ENCODE results near the gene PRKN. TPM values are rescaled to one million over a fixed set of nuclear protein-coding genes. Genes with fewer than 3 reads are reported as not detected.

Gene PRKN
- total RNA-seq, 4 donors from 2014 or later = 5.5 to 17.9 (median 6.8) TPM

DNA sequence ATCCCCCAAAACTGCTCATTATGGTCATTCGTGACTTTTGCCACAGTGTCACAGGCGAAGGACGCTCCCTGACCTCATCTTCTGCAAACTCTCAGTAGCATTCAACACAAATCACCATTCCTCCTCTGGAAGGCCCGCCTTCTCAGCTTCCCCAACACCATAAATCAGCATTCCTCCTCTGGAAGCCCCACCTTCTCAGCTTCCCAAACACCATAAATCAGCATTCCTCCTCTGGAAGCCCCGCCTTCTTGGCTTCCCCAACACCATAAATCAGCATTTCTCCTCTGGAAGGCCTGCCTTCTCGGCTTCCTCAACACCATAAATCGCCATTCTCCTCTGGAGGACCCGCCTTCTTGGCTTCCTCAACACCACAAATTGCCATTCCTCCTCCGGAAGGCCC is 1165.7 kb downstream of the PRKN start:
- no peak overlapping the region for H3K4me3 ChIP-seq
- no peaks in the 10 kb centered on the region for H3K4me1 ChIP-seq
- WGBS, 2 donors = 76 to 81% methylated on average over 9 of the region's 9 CpGs
- DNase-seq (ENCODE audit: low spot score in 2 of 2) = no peak
- H3K27ac ChIP-seq = no peak overlapping the region
- no peaks in the 10 kb centered on the region for H3K27me3 ChIP-seq
- H3K9me3 ChIP-seq = peaks cover 0 to 6% (median 1%) of the 10 kb centered on the region in 4 donors
- no peak for TF ChIP-seq POLR2A (IDR thresholded peaks at IDR 0.05)
- TF ChIP-seq, protein P1, sequence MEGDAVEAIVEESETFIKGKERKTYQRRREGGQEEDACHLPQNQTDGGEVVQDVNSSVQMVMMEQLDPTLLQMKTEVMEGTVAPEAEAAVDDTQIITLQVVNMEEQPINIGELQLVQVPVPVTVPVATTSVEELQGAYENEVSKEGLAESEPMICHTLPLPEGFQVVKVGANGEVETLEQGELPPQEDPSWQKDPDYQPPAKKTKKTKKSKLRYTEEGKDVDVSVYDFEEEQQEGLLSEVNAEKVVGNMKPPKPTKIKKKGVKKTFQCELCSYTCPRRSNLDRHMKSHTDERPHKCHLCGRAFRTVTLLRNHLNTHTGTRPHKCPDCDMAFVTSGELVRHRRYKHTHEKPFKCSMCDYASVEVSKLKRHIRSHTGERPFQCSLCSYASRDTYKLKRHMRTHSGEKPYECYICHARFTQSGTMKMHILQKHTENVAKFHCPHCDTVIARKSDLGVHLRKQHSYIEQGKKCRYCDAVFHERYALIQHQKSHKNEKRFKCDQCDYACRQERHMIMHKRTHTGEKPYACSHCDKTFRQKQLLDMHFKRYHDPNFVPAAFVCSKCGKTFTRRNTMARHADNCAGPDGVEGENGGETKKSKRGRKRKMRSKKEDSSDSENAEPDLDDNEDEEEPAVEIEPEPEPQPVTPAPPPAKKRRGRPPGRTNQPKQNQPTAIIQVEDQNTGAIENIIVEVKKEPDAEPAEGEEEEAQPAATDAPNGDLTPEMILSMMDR (IDR thresholded peaks at IDR 0.05) = no peak
- TF ChIP-seq EP300 (IDR thresholded peaks at IDR 0.05) = no peak
- no peaks in the 10 kb centered on the region for H3K36me3 ChIP-seq

DNA sequence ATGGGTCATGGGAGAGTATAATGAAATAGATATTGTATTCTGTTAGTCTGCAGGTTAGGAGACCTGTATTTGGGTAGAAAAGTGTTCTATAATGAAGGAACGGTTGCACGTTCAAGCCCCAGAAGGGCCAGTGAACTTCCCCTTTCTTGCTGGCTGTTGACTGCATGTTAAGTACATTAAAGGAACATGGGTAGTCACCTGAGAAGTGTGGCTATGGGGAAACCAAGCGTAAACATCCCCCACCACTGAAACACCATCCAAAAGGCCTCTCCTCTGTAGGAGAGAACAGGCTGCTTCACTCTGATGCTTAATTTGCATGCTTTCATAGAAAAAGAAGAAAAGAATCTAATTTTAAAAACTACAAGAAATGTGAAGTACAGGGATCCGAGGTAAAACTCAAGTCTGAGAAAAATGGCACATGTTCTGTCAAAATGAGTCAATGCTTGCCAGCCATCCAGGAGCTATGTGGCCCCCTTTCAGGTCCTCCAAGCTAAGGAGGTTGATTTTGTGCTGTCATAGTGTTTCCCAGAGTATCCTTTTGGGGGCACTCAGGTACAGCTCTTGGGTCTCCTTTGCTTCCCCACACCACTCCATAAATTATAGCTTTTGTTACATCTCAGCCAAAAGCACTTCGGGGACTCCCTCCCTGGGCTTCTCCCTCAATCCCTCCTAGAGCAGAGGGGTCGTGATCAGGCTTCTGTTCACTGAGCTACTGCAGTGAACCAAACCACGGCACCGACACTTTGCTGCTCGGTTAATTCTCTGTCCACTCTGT is 1170.0 kb downstream of the PRKN start:
- H3K27ac ChIP-seq = no peak overlapping the region
- no peaks in the 10 kb centered on the region for H3K4me1 ChIP-seq
- H3K4me3 ChIP-seq = no peak overlapping the region
- no peaks in the 10 kb centered on the region for H3K36me3 ChIP-seq
- WGBS, 2 donors = 65 to 73% methylated on average over 9 of the region's 9 CpGs
- H3K27me3 ChIP-seq = no peaks in the 10 kb centered on the region
- no peak for TF ChIP-seq EP300 (IDR thresholded peaks at IDR 0.05)
- no peak for TF ChIP-seq POLR2A (IDR thresholded peaks at IDR 0.05)
- TF ChIP-seq, protein P1 (IDR thresholded peaks at IDR 0.05) = no peak
- peaks cover 0 to 37% (median 13%) of the 10 kb centered on the region in 4 donors for H3K9me3 ChIP-seq
- DNase-seq (ENCODE audit: low spot score in 2 of 2) = no peak

DNA sequence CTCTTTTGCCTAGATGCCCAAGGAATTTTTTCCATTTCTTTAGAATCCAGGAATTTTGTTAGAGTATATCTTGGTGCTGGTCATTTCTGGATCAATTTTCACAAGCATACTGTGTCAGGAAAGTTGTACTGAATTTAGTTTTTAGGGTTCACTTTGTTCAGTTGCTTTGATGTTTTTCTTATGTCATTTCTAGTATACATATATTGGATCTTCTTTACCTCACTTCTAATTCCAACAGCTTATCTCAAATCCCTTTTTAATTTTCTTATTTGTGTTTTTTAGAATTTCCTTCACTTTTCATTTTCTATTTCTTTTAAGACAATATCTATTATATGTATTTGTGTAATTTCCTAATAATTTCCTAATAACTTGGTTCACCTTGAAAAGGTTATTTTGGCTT is 1172.7 kb downstream of the PRKN start:
- peaks cover 0 to 5% (median 0%) of the 10 kb centered on the region in 3 donors for H3K36me3 ChIP-seq
- no peaks in the 10 kb centered on the region for H3K4me1 ChIP-seq
- no peak for DNase-seq (ENCODE audit: low spot score in 2 of 2)
- TF ChIP-seq, protein P1 (IDR thresholded peaks at IDR 0.05) = no peak
- TF ChIP-seq POLR2A (IDR thresholded peaks at IDR 0.05) (no peak), EP300 (IDR thresholded peaks at IDR 0.05) (no peak)
- H3K4me3 ChIP-seq = no peak overlapping the region
- H3K27ac ChIP-seq = no peak overlapping the region
- H3K9me3 ChIP-seq = peaks cover 0 to 37% (median 13%) of the 10 kb centered on the region in 4 donors
- no peaks in the 10 kb centered on the region for H3K27me3 ChIP-seq

DNA sequence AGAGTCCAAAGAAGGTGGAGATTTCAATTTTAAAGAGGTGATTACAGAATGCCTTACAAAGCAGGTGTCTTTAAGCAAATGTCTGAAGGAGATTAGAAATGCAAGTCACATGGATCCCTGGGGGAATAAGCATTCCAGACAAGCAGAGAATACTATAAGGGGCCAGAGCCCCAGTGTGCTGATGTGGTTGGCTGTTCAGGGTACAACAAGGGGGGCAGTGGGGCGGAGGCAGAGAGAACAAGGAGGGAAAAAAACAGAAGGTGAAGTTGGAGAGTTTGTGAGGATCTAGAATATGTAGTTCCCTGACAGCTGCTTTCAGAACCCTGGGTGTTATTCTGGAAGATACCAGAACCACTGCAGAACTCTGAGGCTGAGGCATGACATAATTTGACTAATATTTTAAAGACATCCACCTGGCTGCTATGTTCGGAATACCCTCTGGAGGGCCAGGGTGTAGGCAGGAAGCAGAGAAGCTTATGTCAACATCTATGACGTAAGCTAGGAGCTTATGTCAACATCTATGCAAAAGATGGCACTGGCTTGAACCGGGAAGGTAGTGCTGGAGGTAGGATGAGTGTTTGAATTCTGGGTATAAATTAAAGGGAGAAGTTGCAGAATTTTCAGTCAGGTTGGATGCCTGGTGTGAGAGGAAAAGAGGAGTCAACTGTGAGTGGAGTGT is 1177.5 kb downstream of the PRKN start:
- WGBS, 2 donors = 79 to 82% methylated on average over 4 of the region's 4 CpGs
- TF ChIP-seq POLR2A (IDR thresholded peaks at IDR 0.05) (no peak), EP300 (IDR thresholded peaks at IDR 0.05) (no peak)
- TF ChIP-seq, protein P1 (IDR thresholded peaks at IDR 0.05) = no peak
- Histone ChIP-seq H3K27ac (no peak overlapping the region), H3K4me3 (no peak overlapping the region), H3K27me3 (no peaks in the 10 kb centered on the region), H3K4me1 (peaks cover 0 to 6% (median 0%) of the 10 kb centered on the region in 4 donors), H3K9me3 (peaks cover 0 to 20% (median 6%) of the 10 kb centered on the region in 4 donors), H3K36me3 (peaks cover 0 to 5% (median 0%) of the 10 kb centered on the region in 3 donors)
- DNase-seq (ENCODE audit: low spot score in 2 of 2) = no peak

DNA sequence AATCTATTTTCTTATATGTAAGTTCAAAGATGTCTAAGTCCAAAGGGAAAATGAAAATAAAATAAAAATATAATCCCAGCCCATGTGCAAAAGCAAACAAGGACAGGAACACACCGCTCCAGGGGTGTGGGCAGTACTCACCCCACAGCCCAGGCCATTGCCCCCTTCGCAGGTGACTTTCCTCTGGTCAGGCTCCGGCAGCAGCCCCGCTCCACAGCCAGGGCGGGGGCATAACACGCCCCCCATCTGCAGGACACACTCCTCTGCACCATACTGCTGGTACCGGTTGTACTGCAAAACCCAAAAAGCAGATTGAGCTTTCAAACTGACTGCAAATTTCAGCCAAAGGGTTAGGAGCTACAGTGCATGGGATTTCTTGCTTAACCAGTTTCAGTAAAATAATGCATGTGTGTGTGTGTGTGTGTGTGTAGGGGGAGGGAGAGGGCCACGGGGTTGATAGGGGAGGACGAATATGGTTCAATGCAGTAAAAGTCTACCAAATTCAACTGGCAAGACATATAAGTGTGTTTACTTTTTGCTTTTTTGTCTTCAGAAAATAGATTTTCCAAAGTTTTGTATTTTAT is 1178.8 kb downstream of the PRKN start:
- Histone ChIP-seq H3K27me3 (no peaks in the 10 kb centered on the region), H3K9me3 (peaks cover 0 to 7% (median 1%) of the 10 kb centered on the region in 4 donors), H3K27ac (no peak overlapping the region), H3K4me1 (peaks cover 0 to 6% (median 0%) of the 10 kb centered on the region in 4 donors), H3K4me3 (no peak overlapping the region), H3K36me3 (peaks cover 0 to 5% (median 0%) of the 10 kb centered on the region in 3 donors)
- 83 to 91% methylated on average over 9 of the region's 9 CpGs for WGBS, 2 donors
- TF ChIP-seq, protein P1 (IDR thresholded peaks at IDR 0.05) = no peak
- TF ChIP-seq EP300 (IDR thresholded peaks at IDR 0.05) = no peak
- no peak for TF ChIP-seq POLR2A (IDR thresholded peaks at IDR 0.05)
- no peak for DNase-seq (ENCODE audit: low spot score in 2 of 2)

Data from tibial nerve (tissue), 4 donors.